VCaP (cell line): ENCODE measurements around the gene RBM4B.

Experiments used
- H3K27ac ChIP-seq: fragments of 450-650 bp; 2 replicates; pipeline ENCODE4 v1.5.1; 2017
- TF ChIP-seq, protein P1 (sequence below): fragments of 450-650 bp; conservative IDR thresholded peaks from 2 replicates; pipeline ENCODE4 v1.5.1; 2017; ENCODE audit warnings: mild to moderate bottlenecking, moderate library complexity

The RBM4B gene

GRCh38 chr11:66704659-66705360, 27.1 kb upstream of the RBM4B start:
- TF ChIP-seq, protein P1, sequence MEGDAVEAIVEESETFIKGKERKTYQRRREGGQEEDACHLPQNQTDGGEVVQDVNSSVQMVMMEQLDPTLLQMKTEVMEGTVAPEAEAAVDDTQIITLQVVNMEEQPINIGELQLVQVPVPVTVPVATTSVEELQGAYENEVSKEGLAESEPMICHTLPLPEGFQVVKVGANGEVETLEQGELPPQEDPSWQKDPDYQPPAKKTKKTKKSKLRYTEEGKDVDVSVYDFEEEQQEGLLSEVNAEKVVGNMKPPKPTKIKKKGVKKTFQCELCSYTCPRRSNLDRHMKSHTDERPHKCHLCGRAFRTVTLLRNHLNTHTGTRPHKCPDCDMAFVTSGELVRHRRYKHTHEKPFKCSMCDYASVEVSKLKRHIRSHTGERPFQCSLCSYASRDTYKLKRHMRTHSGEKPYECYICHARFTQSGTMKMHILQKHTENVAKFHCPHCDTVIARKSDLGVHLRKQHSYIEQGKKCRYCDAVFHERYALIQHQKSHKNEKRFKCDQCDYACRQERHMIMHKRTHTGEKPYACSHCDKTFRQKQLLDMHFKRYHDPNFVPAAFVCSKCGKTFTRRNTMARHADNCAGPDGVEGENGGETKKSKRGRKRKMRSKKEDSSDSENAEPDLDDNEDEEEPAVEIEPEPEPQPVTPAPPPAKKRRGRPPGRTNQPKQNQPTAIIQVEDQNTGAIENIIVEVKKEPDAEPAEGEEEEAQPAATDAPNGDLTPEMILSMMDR = no peak
- H3K27ac ChIP-seq = no peak overlapping the region

- TF ChIP-seq, protein P1 = no peak
- peak overlapping the region; percentile 2; the same call in 1 of the 2 replicates for H3K27ac ChIP-seq
Observed at GRCh38 chr11:66701432-66702240, 23.9 kb upstream of the RBM4B start.

- TF ChIP-seq, protein P1 = no peak
- no peak overlapping the region for H3K27ac ChIP-seq
Observed at GRCh38 chr11:66700742-66701141, 23.1 kb upstream of the RBM4B start.

- TF ChIP-seq, protein P1 = no peak
Observed at GRCh38 chr11:66700337-66700736, 22.6 kb upstream of the RBM4B start.

GRCh38 chr11:66698491-66698890, 20.8 kb upstream of the RBM4B start:
- H3K27ac ChIP-seq = no peak overlapping the region; the same call in 1 of the 2 replicates
- TF ChIP-seq, protein P1 = no peak

More at GRCh38 chr11:66700337-66700736, 22.6 kb upstream of the RBM4B start:
- H3K27ac ChIP-seq = no peak overlapping the region

GRCh38 chr11:66697988-66698387, 20.3 kb upstream of the RBM4B start:
- no peak overlapping the region; the same call in 1 of the 2 replicates for H3K27ac ChIP-seq
- TF ChIP-seq, protein P1 = no peak

DNA sequence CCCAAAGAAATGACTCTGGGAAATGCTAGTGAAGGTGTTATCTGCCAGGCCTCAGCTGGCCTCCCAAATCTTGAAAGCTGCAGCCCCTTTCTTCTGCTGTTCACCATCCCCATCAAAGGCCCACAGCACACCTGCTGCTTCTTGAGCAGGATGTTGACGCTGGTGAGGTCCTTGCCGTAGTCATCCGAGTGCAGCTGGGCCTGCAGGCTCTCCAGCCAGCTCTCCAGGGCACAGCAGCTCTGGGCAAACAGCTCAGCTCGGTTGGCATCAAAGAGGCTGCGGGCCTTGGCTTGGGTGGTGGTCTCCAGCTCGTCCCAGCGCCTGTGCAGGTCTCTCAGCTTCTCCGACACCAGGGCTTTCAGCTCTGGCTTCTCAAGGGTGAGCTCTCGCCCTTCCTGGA, 18.5 kb upstream of the RBM4B start:
- H3K27ac ChIP-seq = peak overlapping the region; percentile 54
- TF ChIP-seq, protein P1 = no peak
